Endodermal cell (in vitro differentiated cells): ENCODE data around the gene CYP3A7. TPM values are rescaled to one million over a fixed set of nuclear protein-coding genes. Genes with fewer than 3 reads are reported as not detected.
A peak's percentile ranks its signal among the peaks of the same experiment; 100 is the strongest.
"Not testable (repeated sequence)": the region's sequence is repeated elsewhere in the genome, so short reads cannot be mapped to it uniquely, and the experiment has no call there.

Experiments
- DNase-seq: peaks from one replicate; pipeline ENCODE4 v3.0.0-alpha.2; 2017
- H3K27ac ChIP-seq: 2 replicates; pipeline ENCODE4 v1.5.1; 2013; ENCODE audit warnings: mild to moderate bottlenecking, low read depth, low read length, moderate library complexity
- H3K27me3 ChIP-seq: 2 replicates; pipeline ENCODE4 v1.6.1; 2013; ENCODE audit warnings: mild to moderate bottlenecking, low read length, moderate library complexity; ENCODE audit not compliant: insufficient read depth, control insufficient read depth, poor library complexity, severe bottlenecking
- H3K36me3 ChIP-seq: 2 replicates; pipeline ENCODE4 v1.7.0; 2013; ENCODE audit warnings: mild to moderate bottlenecking, low read length, moderate library complexity; ENCODE audit not compliant: control insufficient read depth, insufficient read depth
- H3K4me1 ChIP-seq: one replicate; pipeline ENCODE4 v1.7.0; 2013; ENCODE audit warnings: low read length; ENCODE audit not compliant: control insufficient read depth, insufficient read depth
- H3K4me3 ChIP-seq: 2 replicates; pipeline ENCODE4 v1.5.1; 2013; ENCODE audit warnings: mild to moderate bottlenecking, low read length, moderate library complexity
- H3K9ac ChIP-seq: 2 replicates; pipeline ENCODE4 v1.6.1; 2013; ENCODE audit warnings: mild to moderate bottlenecking, low read length, moderate library complexity; ENCODE audit not compliant: poor library complexity, severe bottlenecking; ENCODE audit errors: extremely low read depth
- H3K9me3 ChIP-seq: 2 replicates; pipeline ENCODE4 v1.6.1; 2013; ENCODE audit warnings: mild to moderate bottlenecking, low read length, moderate library complexity; ENCODE audit not compliant: control insufficient read depth
- H3K27ac Mint-ChIP-seq: 2 replicates; pipeline ENCODE4 v1.8.0; 2020; ENCODE audit warnings: mixed read lengths
- H3K27me3 Mint-ChIP-seq: 2 replicates; pipeline ENCODE4 v1.8.0; 2021; ENCODE audit warnings: mild to moderate bottlenecking, mixed read lengths; ENCODE audit not compliant: insufficient read depth
- H3K36me3 Mint-ChIP-seq: 2 replicates; pipeline ENCODE4 v1.8.0; 2020; ENCODE audit warnings: low read depth, mixed read lengths
- H3K4me1 Mint-ChIP-seq: 2 replicates; pipeline ENCODE4 v1.8.0; 2020; ENCODE audit warnings: mixed read lengths
- H3K4me3 Mint-ChIP-seq: 2 replicates; pipeline ENCODE4 v1.8.0; 2020; ENCODE audit warnings: mild to moderate bottlenecking, moderate library complexity, mixed read lengths
- H3K9me3 Mint-ChIP-seq: 2 replicates; pipeline ENCODE4 v1.8.0; 2020; ENCODE audit warnings: mild to moderate bottlenecking, mixed read lengths
- CTCF ChIP-seq: fragments of 200-600 bp; sonication (generic); conservative IDR thresholded peaks from 2 replicates; pipeline ENCODE4 v1.5.0; 2021; ENCODE audit warnings: antibody characterized with exemption, mild to moderate bottlenecking
- WGBS, 2 experiments: methylation state at CpG; one replicate each; pipeline versions ENCODE4 v1.1.5 to v1.1.7; 2013; ENCODE audit warnings: missing lambda C conversion rate in 2 of 2, mixed read lengths in 1 of 2; ENCODE audit not compliant: insufficient coverage in 1 of 2, insufficient read length in 1 of 2; 5-methylcytosine and 5-hydroxymethylcytosine counted together
- total RNA-seq, 2 donors: library from RNA; stranded (reverse); fragmentation: NEBNext Ultra II Directional in 1 of 2; extraction: Animal tissue kit (Norgen Biotek cat#: 25700) in 1 of 2; gene quantifications; 2 replicates in 1 of 2; 3 replicates in 1 of 2; pipeline ENCODE4 v1.2.1, GENCODE V29; 2021

Gene CYP3A7
- total RNA-seq, 2 donors from 2014 or later: not detected

DNA sequence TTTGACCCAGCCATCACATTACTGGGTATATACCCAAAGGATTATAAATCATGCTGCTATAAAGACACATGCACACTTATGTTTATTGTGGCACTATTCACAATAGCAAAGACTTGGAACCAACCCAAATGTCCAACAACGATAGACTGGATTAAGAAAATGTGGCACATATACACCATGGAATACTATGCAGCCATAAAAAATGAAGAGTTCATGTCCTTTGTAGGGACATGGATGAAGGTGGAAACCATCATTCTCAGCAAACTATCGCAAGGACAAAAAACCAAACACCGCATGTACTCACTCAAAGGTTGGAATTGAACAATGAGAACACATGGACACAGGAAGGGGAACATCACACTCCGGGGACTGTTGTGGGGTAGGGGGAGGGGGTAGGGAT lies 44.1 kb downstream of the CYP3A7 start:
- H3K27ac Mint-ChIP-seq, H3K4me3 Mint-ChIP-seq, H3K27ac ChIP-seq, H3K9me3 ChIP-seq, DNase-seq, H3K4me3 ChIP-seq, H3K36me3 ChIP-seq, H3K36me3 Mint-ChIP-seq, H3K27me3 ChIP-seq, H3K9ac ChIP-seq: not testable (repeated sequence)
- peaks cover 18% of the 10 kb centered on the region for H3K4me1 ChIP-seq
- 89 to 100% methylated on average over 3 of the region's 4 CpGs for WGBS, 2 experiments
- H3K27me3 Mint-ChIP-seq: peaks cover 12% of the 10 kb centered on the region
- peaks cover 33% of the 10 kb centered on the region for H3K9me3 Mint-ChIP-seq
- H3K4me1 Mint-ChIP-seq: peaks cover 32% of the 10 kb centered on the region

GRCh38 chr7:99685871-99686608 lies 49.0 kb downstream of the CYP3A7 start:
- not testable (repeated sequence) for H3K9ac ChIP-seq
- H3K9me3 Mint-ChIP-seq: peaks cover 57% of the 10 kb centered on the region

GRCh38 chr7:99685129-99685758 lies 49.8 kb downstream of the CYP3A7 start:
- peaks cover 57% of the 10 kb centered on the region for H3K9me3 Mint-ChIP-seq
- WGBS, 2 experiments: 94% methylated on average over 4 to 9 of the region's 9 CpGs

More at GRCh38 chr7:99685871-99686608, 49.0 kb downstream of the CYP3A7 start:
- DNase-seq, H3K4me1 Mint-ChIP-seq, H3K4me1 ChIP-seq, H3K27ac Mint-ChIP-seq, H3K36me3 ChIP-seq, H3K4me3 Mint-ChIP-seq, H3K27me3 ChIP-seq, H3K27ac ChIP-seq: not testable (repeated sequence)
- H3K36me3 Mint-ChIP-seq: peaks cover 16% of the 10 kb centered on the region
- WGBS, 2 experiments: 92 to 97% methylated on average over 13 to 14 of the region's 14 CpGs
- peaks cover 16% of the 10 kb centered on the region for H3K27me3 Mint-ChIP-seq
- Histone ChIP-seq H3K4me3 (peak overlapping the region; percentile 23), H3K9me3 (peaks cover 35% of the 10 kb centered on the region)

More at GRCh38 chr7:99685129-99685758, 49.8 kb downstream of the CYP3A7 start:
- Mint-ChIP-seq H3K27me3 (peaks cover 16% of the 10 kb centered on the region), H3K4me1 (no peaks in the 10 kb centered on the region), H3K4me3 (no peak overlapping the region), H3K27ac (no peak overlapping the region), H3K36me3 (peaks cover 16% of the 10 kb centered on the region)
- Histone ChIP-seq H3K9me3 (peaks cover 35% of the 10 kb centered on the region), H3K36me3 (no peaks in the 10 kb centered on the region), H3K9ac (no peak overlapping the region), H3K27ac (no peak overlapping the region), H3K4me1 (no peaks in the 10 kb centered on the region), H3K27me3 (no peaks in the 10 kb centered on the region), H3K4me3 (peak overlapping the region; percentile 23)
- DNase-seq: no peak
- no peak for TF ChIP-seq CTCF
